ENCODE data around the gene ZNF784.
"Not testable (repeated sequence)": the region's sequence is repeated elsewhere in the genome, so short reads cannot be mapped to it uniquely, and the experiment has no call there.

ZNF784 gene

DNA sequence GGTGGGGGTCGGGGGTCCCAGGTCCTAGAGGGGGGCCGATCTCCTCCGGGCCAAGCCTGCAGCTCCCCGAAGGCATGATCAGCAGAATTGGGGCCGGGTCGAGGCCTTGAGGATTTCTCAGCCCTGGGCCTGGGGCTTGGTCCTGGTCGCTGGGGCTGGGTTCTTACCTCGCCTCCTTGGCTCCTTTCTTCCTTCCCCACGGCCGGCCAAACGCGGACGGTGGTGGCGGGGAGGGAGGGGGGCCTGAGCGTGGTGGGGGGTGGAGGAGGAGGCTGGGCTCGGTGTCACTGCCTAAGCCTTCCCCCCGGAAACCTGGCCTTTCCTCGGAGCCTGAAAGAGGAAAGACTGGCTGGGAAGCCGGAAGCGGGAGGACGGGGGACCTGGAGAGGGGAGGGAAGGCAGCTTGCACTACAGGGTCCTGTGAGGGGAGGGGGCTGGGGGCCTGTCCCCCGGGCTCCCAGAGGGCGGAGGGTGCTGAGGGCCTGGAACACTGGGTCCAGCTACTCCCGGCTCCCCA lies 43.7 kb downstream of the ZNF784 start, which contains the start of gene ZNF579:
Gene ZNF579, minus strand, starts transcription at position 221 of the 517 bp plus-strand sequence. CDS start 1,209 bp downstream, outside the sequence.
- DNase-seq, result peak; percentile 95

DNA sequence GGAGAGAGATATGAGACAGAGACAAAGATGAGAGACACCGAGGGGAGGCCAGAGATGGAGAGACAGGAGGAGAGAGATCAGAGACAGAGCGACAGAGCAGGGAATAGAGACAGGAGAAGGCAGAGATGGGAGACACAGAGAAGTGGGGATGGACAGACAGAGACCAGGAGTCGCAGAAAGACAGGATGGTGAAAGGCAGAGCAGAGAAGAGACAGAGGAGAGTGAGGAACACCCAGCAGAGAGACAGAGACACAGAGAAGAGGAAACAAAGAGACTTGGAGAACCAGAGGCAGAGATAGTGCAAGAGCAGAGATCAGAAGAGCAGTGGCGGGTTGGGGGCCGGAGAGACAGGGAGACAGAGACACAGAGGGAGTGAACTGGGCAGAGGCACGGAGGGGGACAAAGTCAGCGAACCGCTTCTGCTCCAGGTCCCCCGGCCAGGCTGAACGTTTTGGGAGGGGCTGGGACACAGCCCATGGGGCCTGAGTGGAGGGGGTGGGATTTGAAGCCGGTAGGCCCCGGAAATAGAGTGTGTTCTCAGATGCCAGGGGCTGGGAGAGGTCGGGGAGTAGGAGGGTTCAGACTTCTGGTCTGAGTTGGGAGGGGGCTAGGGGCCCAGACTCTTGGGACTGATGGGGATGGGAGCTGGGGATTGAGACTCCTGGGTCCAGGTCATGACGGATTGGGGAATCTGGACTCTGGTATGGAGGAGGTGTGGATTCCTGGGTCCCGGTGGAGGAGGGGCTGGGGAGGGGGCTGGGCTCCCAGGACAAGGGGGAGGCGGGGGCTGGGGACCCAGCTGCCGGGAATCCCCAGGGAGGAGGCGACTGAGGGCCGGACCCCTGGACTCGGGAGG lies 44.4 kb downstream of the ZNF784 start:
- DNase-seq, result peak; percentile 56

DNA sequence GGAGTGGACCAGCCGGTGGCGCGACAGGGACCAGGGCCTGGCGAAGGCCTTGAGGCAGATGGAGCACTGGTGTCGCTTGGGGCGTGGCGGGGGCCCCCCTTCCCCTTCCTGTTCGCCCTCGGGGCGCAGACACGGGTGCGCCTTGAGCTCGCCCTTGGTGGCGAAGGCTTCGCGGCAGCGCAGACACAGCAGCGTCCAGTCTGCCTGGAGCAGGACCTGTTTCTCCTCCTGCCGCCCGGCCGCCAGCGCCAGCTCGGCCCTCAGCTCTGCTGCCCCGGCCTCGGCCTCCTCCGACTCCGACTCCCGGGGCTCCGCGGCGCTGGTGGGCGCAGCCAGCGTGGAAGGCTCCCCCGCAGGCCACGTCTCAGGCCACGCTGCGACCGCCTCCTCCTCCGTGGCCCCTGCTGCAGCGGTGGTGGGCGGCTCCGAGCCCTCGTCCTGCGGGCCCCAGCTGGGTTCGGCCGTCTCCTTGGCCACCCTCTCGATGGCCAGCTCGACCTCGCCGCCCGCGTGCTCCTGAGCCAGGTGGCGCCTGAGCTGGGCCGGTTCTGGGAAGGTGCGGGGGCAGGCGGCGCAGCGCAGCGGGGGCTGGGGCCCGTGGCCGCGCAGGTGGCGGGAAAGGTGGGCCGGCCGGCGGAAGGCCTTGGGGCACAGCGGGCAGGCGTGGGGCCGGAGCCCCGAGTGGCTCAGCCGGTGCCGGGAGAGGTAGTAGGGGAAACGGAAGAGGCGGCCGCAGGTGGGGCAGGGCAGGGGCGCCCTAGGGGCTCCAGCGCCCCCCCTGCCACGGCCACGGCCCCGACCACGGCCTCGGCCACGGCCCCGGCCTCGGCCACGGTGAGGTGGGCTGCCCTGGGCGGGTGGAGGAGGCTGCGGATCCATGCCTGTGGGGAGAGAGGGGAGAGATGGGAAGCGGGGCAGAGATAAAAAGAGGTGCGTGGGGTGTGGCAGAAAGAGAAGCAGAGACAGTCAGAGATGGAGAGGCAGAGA lies 45.3 kb downstream of the ZNF784 start:
- no peak for DNase-seq

- no peak for DNase-seq
Measured at GRCh38 chr19:55578031-55578760, 46.2 kb downstream of the ZNF784 start.

DNA sequence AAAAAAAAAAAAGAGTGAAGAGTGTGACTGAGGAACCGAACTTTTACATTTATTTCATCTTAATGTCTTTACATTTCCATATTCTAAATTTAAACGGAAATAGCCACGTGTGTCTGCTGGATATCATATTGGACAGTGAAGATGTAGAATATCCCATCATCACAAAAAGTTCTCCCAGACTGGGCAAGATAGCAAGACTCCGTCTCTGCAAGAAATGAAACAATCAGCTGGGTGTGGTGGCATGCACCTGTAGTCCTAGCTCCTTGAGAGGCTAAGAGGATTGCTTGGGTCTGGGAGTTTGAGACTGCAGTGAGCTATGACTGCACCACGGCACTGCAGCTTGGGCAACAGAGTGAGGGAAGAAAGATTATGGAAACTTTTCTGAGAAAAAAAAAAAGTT lies 47.6 kb downstream of the ZNF784 start:
- DNase-seq, result no peak

- DNase-seq, result not testable (repeated sequence)
Measured at GRCh38 chr19:55573929-55574328, 50.4 kb downstream of the ZNF784 start.
